ENCODE data around the gene SLCO2B1.

The SLCO2B1 gene

DNA sequence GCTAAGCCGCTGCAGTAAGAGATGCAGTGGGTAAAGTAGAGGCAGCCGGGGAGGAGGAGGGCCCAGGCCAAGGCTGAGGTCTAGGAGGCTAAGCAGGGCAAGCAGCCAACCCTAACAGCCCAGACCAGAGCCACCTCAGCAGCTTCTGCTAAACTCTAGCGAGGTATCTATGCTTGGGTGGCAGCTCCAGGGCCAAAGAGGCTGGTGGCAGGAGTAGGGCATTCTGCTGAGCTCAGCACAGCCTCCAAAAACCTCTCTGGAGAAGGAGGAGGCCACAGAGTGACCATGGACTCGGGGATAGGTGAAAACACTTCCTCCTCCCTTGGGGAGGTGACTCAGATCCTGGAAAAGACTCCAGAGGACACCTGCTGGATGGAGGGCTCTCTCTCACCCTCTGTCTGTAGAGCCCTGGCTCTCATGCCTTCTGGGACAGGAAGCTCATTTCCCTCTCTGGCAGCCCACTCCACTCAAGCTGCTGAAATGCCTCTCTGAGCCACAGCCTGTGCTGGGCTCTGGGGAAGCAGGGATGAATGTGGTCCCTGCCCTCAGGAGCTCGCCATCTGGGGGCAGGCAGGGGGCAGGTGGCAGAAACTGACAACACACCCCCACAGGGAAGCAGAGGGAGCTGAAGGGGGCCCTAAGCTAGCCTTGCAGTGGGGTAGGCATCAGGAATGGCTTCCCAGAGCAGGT lies 73.2 kb downstream of the SLCO2B1 start:
- no peaks in the 10 kb centered on the region for H3K27me3 ChIP-seq (ENCODE audit: insufficient read depth, poor library complexity, severe bottlenecking)
- no peak for TF ChIP-seq GABPA (IDR thresholded peaks at IDR 0.05; ENCODE audit: low read depth)
- TF ChIP-seq POLR2AphosphoS5 (IDR thresholded peaks at IDR 0.05; ENCODE audit: low read depth) = no peak
- TF ChIP-seq SPI1 (IDR thresholded peaks at IDR 0.05; ENCODE audit: borderline replicate concordance, low read depth) = no peak
- TF ChIP-seq, protein P1, sequence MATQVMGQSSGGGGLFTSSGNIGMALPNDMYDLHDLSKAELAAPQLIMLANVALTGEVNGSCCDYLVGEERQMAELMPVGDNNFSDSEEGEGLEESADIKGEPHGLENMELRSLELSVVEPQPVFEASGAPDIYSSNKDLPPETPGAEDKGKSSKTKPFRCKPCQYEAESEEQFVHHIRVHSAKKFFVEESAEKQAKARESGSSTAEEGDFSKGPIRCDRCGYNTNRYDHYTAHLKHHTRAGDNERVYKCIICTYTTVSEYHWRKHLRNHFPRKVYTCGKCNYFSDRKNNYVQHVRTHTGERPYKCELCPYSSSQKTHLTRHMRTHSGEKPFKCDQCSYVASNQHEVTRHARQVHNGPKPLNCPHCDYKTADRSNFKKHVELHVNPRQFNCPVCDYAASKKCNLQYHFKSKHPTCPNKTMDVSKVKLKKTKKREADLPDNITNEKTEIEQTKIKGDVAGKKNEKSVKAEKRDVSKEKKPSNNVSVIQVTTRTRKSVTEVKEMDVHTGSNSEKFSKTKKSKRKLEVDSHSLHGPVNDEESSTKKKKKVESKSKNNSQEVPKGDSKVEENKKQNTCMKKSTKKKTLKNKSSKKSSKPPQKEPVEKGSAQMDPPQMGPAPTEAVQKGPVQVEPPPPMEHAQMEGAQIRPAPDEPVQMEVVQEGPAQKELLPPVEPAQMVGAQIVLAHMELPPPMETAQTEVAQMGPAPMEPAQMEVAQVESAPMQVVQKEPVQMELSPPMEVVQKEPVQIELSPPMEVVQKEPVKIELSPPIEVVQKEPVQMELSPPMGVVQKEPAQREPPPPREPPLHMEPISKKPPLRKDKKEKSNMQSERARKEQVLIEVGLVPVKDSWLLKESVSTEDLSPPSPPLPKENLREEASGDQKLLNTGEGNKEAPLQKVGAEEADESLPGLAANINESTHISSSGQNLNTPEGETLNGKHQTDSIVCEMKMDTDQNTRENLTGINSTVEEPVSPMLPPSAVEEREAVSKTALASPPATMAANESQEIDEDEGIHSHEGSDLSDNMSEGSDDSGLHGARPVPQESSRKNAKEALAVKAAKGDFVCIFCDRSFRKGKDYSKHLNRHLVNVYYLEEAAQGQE (IDR thresholded peaks at IDR 0.05; ENCODE audit: insufficient replicate concordance, low read depth) = no peak
- TF ChIP-seq, protein P2, sequence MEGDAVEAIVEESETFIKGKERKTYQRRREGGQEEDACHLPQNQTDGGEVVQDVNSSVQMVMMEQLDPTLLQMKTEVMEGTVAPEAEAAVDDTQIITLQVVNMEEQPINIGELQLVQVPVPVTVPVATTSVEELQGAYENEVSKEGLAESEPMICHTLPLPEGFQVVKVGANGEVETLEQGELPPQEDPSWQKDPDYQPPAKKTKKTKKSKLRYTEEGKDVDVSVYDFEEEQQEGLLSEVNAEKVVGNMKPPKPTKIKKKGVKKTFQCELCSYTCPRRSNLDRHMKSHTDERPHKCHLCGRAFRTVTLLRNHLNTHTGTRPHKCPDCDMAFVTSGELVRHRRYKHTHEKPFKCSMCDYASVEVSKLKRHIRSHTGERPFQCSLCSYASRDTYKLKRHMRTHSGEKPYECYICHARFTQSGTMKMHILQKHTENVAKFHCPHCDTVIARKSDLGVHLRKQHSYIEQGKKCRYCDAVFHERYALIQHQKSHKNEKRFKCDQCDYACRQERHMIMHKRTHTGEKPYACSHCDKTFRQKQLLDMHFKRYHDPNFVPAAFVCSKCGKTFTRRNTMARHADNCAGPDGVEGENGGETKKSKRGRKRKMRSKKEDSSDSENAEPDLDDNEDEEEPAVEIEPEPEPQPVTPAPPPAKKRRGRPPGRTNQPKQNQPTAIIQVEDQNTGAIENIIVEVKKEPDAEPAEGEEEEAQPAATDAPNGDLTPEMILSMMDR (IDR thresholded peaks at IDR 0.05; ENCODE audit: insufficient read depth, low read length) = no peak
- DNase-seq (ENCODE audit: low read depth in 1 of 2, low spot score in 1 of 2) = no peak
- H3K4me3 ChIP-seq (replicated peaks; ENCODE audit: insufficient read depth, low read length) = no peak overlapping the region
- no peak overlapping the region for H3K27ac ChIP-seq (replicated peaks)

DNA sequence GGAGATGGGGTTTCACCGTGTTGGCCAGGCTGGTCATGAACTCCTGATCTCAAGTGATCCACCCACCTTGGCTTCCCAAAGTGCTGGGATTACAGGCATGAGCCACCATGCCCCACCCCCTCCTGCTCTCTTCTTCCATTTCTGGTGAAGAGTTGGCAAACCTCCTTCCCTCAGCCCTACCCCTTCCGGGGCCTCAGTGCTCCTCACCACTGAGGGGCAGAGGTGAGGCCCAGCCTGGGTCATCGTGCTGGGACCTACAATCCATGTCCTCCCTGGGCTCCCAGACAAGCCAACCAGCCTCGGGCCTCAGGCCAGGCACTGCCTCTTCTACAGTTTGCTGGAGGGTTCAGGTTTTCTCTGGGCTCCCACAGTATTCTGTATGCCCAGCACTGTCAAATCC lies 74.9 kb downstream of the SLCO2B1 start:
- no peak overlapping the region for H3K4me3 ChIP-seq (replicated peaks; ENCODE audit: insufficient read depth, low read length)
- TF ChIP-seq POLR2AphosphoS5 (IDR thresholded peaks at IDR 0.05; ENCODE audit: low read depth) (no peak), GABPA (IDR thresholded peaks at IDR 0.05; ENCODE audit: low read depth) (no peak), SPI1 (IDR thresholded peaks at IDR 0.05; ENCODE audit: borderline replicate concordance, low read depth) (no peak)
- TF ChIP-seq, protein P2 (IDR thresholded peaks at IDR 0.05; ENCODE audit: insufficient read depth, low read length) = no peak
- TF ChIP-seq, protein P1 (IDR thresholded peaks at IDR 0.05; ENCODE audit: insufficient replicate concordance, low read depth) = no peak
- H3K27ac ChIP-seq (replicated peaks) = no peak overlapping the region
- no peak for DNase-seq (ENCODE audit: low read depth in 1 of 2, low spot score in 1 of 2)
- H3K27me3 ChIP-seq (ENCODE audit: insufficient read depth, poor library complexity, severe bottlenecking) = no peaks in the 10 kb centered on the region

DNA sequence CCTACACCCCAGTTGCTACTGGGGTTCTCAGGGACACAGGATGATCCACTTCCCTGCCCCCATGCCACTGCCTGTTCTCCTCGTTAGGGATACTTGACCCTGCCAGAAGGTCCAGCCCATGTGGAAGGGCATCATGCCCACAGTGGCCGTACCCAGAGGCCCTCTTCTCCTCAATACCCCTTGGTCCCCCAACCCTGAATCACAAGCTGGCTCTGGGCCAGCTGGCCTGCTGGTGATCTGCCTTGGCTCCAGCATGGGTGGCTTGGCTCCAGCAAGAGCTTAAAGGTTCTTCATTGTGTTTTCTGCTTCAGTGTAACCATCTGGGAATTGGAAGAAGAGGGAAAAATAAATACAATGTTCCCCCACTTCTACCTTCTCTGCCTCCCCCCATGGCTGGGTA lies 78.6 kb downstream of the SLCO2B1 start:
- TF ChIP-seq SPI1 (IDR thresholded peaks at IDR 0.05; ENCODE audit: borderline replicate concordance, low read depth) (no peak), POLR2AphosphoS5 (IDR thresholded peaks at IDR 0.05; ENCODE audit: low read depth) (no peak), GABPA (IDR thresholded peaks at IDR 0.05; ENCODE audit: low read depth) (no peak)
- TF ChIP-seq, protein P1 (IDR thresholded peaks at IDR 0.05; ENCODE audit: insufficient replicate concordance, low read depth) = no peak
- TF ChIP-seq, protein P2 (IDR thresholded peaks at IDR 0.05; ENCODE audit: insufficient read depth, low read length) = no peak
- H3K27ac ChIP-seq (replicated peaks) = no peak overlapping the region
- H3K27me3 ChIP-seq (ENCODE audit: insufficient read depth, poor library complexity, severe bottlenecking) = no peaks in the 10 kb centered on the region
- no peak overlapping the region for H3K4me3 ChIP-seq (replicated peaks; ENCODE audit: insufficient read depth, low read length)
- DNase-seq (ENCODE audit: low read depth in 1 of 2, low spot score in 1 of 2) = no peak

Measured in HL-60 (cell line).